GM21381 (cell line): Measurements from ENCODE around the gene REPS1.
"Not testable (repeated sequence)": the region's sequence is repeated elsewhere in the genome, so short reads cannot be mapped to it uniquely, and the experiment has no call there.

ENCODE experiments used
- ATAC-seq: cut with Tn5 transposase; IDR thresholded peaks from one replicate; pipeline ENCODE4 v1.9.1; 2021; ENCODE audit warnings: mild to moderate bottlenecking, moderate library complexity; ENCODE audit not compliant: unreplicated experiment

REPS1 gene

GRCh38 chr6:138971601-138972000 lies 16.5 kb downstream of the REPS1 start:
- ATAC-seq: no peak

DNA sequence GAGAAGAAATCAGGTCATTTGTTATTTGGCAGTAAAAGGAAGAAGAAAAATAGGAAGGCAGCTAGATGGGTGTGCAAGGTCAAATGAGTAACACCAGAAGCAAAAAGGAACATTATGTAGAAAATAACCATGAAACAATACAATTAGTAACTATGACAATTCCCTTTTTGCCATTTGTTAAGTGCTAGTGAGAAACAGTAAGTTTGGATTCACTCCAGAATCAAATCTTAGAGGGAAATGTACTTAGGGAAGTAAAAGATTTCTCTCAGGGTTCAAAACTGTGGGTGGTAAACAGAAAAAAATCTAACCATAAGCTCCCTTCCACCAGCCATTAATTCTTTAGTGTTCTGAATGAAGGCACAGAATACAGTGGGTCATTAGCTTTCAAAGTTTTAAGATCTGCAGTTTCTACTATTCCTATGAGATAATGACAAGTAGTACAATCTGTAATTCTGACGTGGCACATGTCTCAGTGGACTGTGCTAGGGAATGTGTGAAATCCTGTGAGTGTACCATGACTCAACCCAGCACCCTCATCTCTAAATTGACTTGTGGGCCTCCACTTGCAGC lies 17.1 kb downstream of the REPS1 start:
- ATAC-seq: peak; percentile 68

DNA sequence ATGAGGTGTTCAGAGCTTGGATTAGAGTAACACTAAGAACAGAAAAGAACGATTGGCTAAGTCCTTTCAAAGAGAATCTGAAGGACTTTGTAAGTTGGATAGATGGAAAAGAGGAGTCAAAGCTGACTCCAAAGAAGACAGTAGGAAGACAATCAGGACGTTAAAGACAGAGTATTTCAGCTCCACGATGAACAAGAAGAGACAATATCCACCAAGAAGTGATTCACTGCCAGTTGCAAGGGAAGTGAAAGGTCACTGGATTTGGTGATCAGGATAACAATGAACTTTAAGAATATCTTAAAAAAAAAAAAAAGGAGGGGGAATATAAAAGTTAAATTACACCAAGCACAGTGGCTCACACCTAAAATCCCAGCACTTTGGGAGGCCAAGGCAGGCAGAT lies 17.9 kb downstream of the REPS1 start:
- ATAC-seq: no peak

DNA sequence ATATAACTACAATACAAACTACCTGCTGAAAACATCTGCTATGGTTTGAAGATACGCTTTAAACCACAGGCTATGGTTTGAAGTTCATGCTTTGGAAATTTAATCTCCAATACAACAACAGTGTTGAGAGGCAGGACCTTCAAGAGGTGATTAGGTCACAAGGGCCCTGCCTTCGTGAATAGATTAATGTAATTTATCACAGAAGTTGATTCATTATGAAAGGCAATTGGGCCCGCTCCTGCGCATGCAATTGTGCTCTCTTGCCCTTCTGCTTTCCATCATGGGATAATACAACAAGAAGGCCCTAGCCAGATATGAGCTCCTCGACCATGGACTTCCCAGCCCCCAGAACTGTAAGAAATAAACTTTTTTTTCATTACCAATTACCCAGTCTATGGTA lies 21.2 kb downstream of the REPS1 start:
- ATAC-seq: no peak

GRCh38 chr6:138965971-138966370 lies 22.1 kb downstream of the REPS1 start:
- no peak for ATAC-seq

DNA sequence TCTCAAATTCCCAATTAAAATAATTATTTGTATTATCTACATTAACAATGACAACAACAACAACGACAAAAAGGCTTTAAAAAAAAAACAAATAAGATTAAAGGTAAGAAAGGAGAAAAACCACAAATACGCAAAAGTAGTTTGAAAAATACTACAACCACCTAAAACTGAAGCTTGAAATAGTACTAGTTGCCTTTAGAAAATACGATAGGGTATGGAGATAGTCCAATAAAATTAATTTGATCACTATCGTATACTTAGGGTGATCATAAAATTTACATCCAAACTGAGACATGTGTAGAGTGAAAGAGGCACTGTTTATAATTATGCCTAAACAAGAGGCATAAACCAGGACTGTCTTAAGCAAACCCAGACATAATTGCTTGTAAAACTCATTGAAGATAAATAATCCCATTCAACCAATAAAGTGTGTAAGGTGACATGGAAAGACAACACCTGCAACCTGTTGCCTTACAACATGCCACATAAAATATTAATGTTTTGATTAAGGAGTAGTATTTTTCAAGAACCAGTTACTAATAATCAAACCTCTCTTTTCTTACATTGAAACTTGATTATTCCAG lies 22.7 kb downstream of the REPS1 start:
- ATAC-seq: no peak

- ATAC-seq: no peak
Measured at GRCh38 chr6:138964012-138964411, 24.0 kb downstream of the REPS1 start.

GRCh38 chr6:138963531-138963930 lies 24.5 kb downstream of the REPS1 start:
- no peak for ATAC-seq

DNA sequence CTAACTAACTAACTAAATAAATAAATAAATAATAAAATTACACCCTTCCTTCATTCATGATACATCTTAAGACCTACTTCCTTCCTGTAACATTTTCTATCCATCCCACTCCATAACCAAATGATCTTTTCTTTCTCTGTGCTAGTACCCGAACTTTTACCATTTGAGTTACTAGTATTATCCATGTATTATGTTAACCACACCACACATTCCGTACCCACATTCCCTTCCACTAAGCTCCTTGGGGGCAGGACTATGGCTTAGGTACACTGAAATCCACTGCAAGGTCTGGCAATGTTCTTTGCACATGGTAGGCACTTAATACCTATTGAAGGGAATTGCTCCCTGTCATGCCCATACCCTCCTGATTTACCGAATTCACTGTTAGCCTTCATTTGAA lies 24.9 kb downstream of the REPS1 start:
- ATAC-seq: no peak

DNA sequence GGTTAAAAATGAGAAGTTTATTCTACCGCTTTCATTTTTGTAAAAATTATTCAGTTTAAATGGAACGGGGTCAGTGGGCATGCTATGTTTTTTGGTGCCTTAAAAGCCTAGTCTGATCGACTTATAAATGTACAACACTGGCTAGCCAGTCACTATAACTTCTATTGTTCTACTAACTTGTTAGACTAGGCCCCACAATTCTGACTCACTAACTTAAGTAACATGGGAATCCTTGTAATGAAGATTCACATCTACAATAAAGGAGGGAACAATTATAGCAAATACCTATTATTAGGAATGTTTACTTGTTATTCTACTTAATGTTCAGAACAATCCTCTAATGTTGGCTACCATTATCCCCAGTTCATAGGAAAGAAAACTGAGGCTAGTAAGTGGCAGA lies 28.5 kb downstream of the REPS1 start:
- ATAC-seq: no peak

GRCh38 chr6:138958595-138958994 lies 29.5 kb downstream of the REPS1 start:
- ATAC-seq: no peak

GRCh38 chr6:138957903-138958302 lies 30.1 kb downstream of the REPS1 start:
- no peak for ATAC-seq

DNA sequence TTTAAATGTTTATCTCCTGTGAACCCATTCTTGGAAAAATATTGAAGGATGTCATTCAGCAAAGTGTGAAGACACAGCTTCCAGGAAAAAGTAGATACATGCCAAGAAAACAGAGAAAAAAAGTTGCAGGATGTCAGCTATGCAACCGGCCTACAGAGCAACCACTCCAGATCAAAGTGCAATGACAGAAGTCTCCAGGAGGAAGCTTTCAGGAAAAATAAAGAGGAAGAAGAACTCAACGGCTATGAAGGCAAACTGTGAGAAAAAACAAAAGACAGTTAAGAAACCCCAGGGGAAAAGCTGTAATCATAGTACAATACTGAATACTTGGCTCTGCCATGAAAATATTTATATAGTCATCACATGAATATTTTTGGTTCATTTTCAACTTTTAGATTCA lies 30.6 kb downstream of the REPS1 start:
- no peak for ATAC-seq

DNA sequence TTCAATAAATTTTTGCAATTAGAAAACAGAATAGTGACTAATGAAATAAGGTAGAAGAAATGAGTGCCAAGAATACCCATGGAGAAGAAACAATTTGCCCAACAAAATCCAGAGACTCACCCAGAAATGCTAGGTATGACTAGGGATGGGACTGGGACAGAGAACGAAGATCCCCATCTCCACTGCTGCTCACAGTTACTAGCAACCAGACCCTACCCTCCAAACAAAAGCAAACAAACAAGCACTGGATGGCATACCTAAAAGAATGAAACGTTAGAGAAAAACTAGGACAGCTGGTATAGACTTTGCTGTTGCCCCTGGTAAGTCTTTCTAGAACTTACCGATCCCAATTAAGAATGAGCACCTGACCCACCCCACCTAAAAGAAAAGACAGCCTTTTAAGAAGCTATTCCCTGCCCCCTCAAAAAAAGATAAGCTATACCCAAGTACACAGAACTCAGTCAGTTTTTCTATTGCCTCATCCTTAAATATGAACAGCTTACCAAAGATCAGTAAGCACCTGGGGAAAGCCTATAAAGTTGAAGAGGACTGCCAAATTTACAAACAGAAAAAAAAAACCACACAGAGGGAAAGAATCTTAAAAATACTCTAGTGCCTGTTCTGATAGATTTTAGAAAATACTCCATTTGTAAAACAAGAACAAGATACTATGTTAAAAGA lies 31.7 kb downstream of the REPS1 start:
- ATAC-seq: no peak

DNA sequence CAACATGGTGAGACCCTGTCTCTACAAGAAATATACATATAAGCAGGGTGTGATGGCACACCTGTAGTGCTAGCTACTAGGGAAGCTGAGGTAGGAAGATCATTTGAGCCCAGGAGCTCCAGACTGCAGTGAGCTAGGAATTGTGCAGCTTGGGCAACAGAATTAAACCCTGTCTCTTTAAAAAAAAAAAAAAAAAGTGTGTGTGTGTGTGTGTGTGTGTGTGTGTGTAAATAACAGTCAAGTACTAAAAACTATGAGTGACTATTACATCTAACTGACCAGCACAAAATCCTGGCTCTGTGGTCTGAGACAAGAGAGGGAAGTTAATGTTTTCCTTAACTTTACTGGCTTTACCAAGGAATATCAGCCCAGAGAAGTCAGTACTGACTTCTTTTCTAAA lies 32.8 kb downstream of the REPS1 start:
- no peak for ATAC-seq

DNA sequence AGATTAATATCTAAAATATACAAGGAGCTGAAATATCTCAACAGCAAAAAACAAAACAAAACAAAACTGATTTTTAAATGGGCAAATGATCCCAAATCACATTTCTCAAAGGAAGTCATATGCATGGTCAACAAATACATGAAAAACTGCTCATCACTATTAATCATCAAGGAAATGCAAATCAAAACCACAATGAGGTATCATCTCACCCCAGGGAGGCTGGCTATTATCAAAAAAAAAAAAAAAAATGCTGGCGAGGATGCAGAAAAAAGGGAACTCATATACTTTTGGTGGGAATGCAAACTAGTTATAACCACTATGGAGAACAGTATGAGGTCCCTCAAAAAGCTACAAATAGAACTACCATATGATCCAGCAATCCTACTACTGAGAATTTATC lies 34.6 kb downstream of the REPS1 start:
- ATAC-seq: no peak

GRCh38 chr6:138948546-138949179 lies 39.4 kb downstream of the REPS1 start:
- ATAC-seq: no peak

- no peak for ATAC-seq
Measured at GRCh38 chr6:138948004-138948403, 40.0 kb downstream of the REPS1 start.

GRCh38 chr6:138945354-138945753 lies 42.7 kb downstream of the REPS1 start:
- no peak for ATAC-seq

DNA sequence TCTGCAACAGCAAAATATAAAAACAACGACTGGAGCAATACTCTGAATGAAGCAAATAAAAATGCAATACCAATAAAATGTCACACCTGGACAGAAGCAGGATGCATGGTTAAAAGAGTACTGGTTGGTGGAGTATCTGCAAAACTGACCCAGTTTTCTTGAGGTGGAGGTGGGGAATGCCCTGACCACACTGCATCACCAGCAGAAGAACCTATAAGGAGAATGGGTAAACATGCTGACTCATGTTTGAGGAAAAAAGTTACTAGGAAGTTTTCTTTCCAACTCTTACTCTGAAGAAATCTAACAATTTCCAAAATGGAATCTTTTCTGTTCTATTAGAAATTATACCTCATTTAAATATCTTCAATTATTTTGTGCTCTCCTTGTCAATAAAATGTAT lies 43.6 kb downstream of the REPS1 start:
- ATAC-seq: no peak

GRCh38 chr6:138943089-138943625 lies 44.9 kb downstream of the REPS1 start:
- no peak for ATAC-seq

- not testable (repeated sequence) for ATAC-seq
Measured at GRCh38 chr6:138936873-138937272, 51.2 kb downstream of the REPS1 start.
